Smooth muscle cell (in vitro differentiated cells): Measurements from ENCODE around the gene PACSIN2. TPM values are rescaled to one million over a fixed set of nuclear protein-coding genes. Genes with fewer than 3 reads are reported as not detected.
A peak's percentile ranks its signal among the peaks of the same experiment; 100 is the strongest.

Experiments
- DNase-seq: peaks from one replicate; lab custom pipeline; 2025; ENCODE audit not compliant: unreplicated experiment; lab: John Stamatoyannopoulos, UW
- H2AFZ ChIP-seq: fragments of 200-600 bp; sonication (generic); 2 replicates; pipeline ENCODE4 v1.6.0; 2016; ENCODE audit warnings: antibody characterized with exemption, low read depth, mild to moderate bottlenecking
- H3F3A ChIP-seq: fragments of 200-600 bp; sonication (generic); 2 replicates; pipeline ENCODE4 v1.6.0; 2017; ENCODE audit warnings: antibody characterized with exemption, low read depth
- H3K27ac ChIP-seq: fragments of 200-600 bp; sonication (generic); 2 replicates; pipeline ENCODE4 v1.5.1; 2016; ENCODE audit warnings: low read depth, mild to moderate bottlenecking
- H3K27me3 ChIP-seq: fragments of 200-600 bp; sonication (generic); 2 replicates; pipeline ENCODE4 v1.6.1; 2016; ENCODE audit warnings: low read depth, mild to moderate bottlenecking
- H3K36me3 ChIP-seq: fragments of 200-600 bp; sonication (generic); 2 replicates; pipeline ENCODE4 v1.5.1; 2016; ENCODE audit warnings: low read depth
- H3K4me1 ChIP-seq: fragments of 200-600 bp; sonication (generic); 2 replicates; pipeline ENCODE4 v1.5.1; 2016; ENCODE audit warnings: low read depth
- H3K4me2 ChIP-seq: fragments of 200-600 bp; sonication (generic); 2 replicates; pipeline ENCODE4 v1.6.0; 2016; ENCODE audit warnings: mild to moderate bottlenecking
- H3K4me3 ChIP-seq: fragments of 200-600 bp; sonication (generic); 2 replicates; pipeline ENCODE4 v1.5.1; 2016; ENCODE audit warnings: mild to moderate bottlenecking
- H3K79me2 ChIP-seq: fragments of 200-600 bp; sonication (generic); 2 replicates; pipeline ENCODE4 v1.6.0; 2016; ENCODE audit warnings: low read depth, mild to moderate bottlenecking
- H3K9ac ChIP-seq: fragments of 200-600 bp; sonication (generic); 2 replicates; pipeline ENCODE4 v1.6.0; 2016; ENCODE audit warnings: low read depth
- H3K9me3 ChIP-seq: fragments of 200-600 bp; sonication (generic); replicated peaks from 2 replicates; pipeline ENCODE4 v1.5.1; 2016; ENCODE audit warnings: low read depth
- H4K20me1 ChIP-seq: fragments of 200-600 bp; sonication (generic); 2 replicates; pipeline ENCODE4 v1.6.0; 2016; ENCODE audit warnings: low read depth
- WGBS: methylation state at CpG from one replicate; pipeline ENCODE4 v1.1.7; 2016; ENCODE audit warnings: low lambda C conversion rate; 5-methylcytosine and 5-hydroxymethylcytosine counted together
- polyA plus RNA-seq: library from polyadenylated mRNA; unstranded; fragments of >200 nt; fragmentation: Nextera tagmentation; extraction: Ambion mirVana; gene quantifications from 2 replicates; pipeline ENCODE4 v1.2.1, GENCODE V29; 2016
- total RNA-seq: library from RNA; depleted of rRNA; stranded (reverse); fragments of >200 nt; gene quantifications from 2 replicates; pipeline ENCODE4 v1.2.3, GENCODE V29; 2014
- TF ChIP-seq, protein P1 (sequence below): fragments of 200-600 bp; sonication (generic); IDR thresholded peaks from 2 replicates; pipeline ENCODE4 v1.5.1; 2017; ENCODE audit warnings: borderline replicate concordance, mild to moderate bottlenecking, antibody characterized with exemption; ENCODE audit not compliant: insufficient read depth, poor library complexity, severe bottlenecking

Gene PACSIN2
- total and polyA plus RNA-seq, 2 experiments from 2014 or later: 34.7 to 41.1 TPM

DNA sequence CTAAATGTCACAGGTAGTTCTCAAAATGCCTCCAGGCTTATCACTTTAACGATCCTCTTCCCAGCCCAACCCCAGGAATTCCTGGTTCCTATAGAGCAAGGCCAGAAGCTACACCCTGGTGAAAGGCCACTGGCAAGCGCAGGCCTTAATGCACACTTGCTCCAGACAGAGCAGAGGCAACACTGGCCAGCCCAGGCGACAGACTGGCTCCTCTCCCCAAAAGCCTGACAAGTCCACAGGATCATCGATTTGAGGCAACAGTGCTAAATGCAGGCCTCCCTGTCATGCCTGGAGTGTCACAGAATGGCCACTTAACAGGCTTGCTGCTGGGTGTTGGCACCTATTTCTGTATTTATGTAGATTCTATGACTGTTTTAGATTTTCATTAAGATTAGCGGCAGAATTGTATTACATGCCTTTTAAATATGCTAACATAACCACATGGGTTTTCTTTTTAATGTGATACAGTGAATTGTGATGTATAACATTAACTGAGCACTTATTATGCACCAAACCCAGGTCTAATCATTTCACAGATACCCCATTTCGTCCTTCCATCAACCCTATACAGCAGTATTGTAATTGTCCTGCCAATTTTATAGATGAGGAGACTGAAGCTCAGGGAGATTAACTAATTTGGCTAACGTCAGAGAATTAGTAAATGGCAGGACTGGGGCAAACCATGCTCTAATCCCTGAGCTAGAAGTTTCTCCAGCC is 38.6 kb downstream of the PACSIN2 start:
- Histone ChIP-seq H3K4me1 (peaks cover 13% of the 10 kb centered on the region), H2AFZ (no peak overlapping the region), H3K79me2 (peaks cover 69% of the 10 kb centered on the region), H3F3A (peaks cover 7% of the 10 kb centered on the region), H4K20me1 (peaks cover 78% of the 10 kb centered on the region), H3K9me3 (no peaks in the 10 kb centered on the region), H3K4me3 (no peak overlapping the region), H3K27me3 (no peaks in the 10 kb centered on the region), H3K27ac (peak overlapping the region; percentile 17), H3K36me3 (no peaks in the 10 kb centered on the region), H3K9ac (no peak overlapping the region), H3K4me2 (no peak overlapping the region)
- no peak for DNase-seq
- 59% methylated on average over 7 of the region's 7 CpGs for WGBS
- TF ChIP-seq, protein P1, sequence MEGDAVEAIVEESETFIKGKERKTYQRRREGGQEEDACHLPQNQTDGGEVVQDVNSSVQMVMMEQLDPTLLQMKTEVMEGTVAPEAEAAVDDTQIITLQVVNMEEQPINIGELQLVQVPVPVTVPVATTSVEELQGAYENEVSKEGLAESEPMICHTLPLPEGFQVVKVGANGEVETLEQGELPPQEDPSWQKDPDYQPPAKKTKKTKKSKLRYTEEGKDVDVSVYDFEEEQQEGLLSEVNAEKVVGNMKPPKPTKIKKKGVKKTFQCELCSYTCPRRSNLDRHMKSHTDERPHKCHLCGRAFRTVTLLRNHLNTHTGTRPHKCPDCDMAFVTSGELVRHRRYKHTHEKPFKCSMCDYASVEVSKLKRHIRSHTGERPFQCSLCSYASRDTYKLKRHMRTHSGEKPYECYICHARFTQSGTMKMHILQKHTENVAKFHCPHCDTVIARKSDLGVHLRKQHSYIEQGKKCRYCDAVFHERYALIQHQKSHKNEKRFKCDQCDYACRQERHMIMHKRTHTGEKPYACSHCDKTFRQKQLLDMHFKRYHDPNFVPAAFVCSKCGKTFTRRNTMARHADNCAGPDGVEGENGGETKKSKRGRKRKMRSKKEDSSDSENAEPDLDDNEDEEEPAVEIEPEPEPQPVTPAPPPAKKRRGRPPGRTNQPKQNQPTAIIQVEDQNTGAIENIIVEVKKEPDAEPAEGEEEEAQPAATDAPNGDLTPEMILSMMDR: no peak

DNA sequence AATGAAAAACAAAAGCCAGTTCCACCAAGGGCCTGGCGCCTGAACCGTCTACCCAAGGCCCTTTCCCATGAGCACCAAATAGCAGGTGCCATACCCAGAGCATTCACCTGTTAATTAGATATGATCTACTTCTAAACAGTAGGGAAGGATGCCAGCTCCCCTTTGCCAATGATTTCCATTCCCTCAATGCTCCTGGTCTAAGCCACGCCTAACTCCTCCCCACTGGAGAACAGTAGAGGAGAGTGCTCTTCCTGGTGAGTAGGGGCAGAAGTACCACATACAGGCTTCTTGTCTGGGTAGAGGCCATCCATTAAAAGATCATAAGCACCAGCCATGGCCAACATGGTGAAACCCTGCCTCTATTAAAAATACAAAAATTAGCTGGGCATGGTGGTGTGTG is 40.7 kb downstream of the PACSIN2 start:
- Histone ChIP-seq H3F3A (peaks cover 7% of the 10 kb centered on the region), H3K4me2 (no peak overlapping the region), H3K79me2 (peaks cover 79% of the 10 kb centered on the region), H3K36me3 (no peaks in the 10 kb centered on the region), H4K20me1 (peaks cover 82% of the 10 kb centered on the region), H3K4me3 (no peak overlapping the region), H3K9ac (no peak overlapping the region), H2AFZ (no peak overlapping the region), H3K27me3 (no peaks in the 10 kb centered on the region), H3K27ac (no peak overlapping the region), H3K4me1 (peaks cover 13% of the 10 kb centered on the region), H3K9me3 (no peaks in the 10 kb centered on the region)
- WGBS: 100% methylated on average over 3 of the region's 3 CpGs
- TF ChIP-seq, protein P1: no peak
- no peak for DNase-seq

DNA sequence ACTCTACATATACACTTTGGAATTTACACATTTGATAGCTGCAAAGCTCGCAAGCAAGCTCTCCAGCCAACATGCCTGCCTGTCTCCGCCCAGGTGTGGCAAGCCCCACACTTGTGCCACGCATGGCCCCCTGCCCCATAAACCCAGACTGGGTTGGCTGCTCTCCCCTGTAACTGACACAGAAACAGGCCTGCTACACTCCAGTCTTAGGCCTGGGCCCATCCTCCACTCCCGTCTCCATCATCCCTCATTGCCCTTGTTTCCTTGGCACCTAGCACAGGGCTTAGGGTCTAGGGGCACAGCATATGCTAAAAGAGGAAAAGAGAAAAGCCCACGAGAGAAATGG is 41.4 kb downstream of the PACSIN2 start:
- no peak overlapping the region for H3K4me2 ChIP-seq
- peaks cover under 1% of the 10 kb centered on the region for H3F3A ChIP-seq
- peaks cover 8% of the 10 kb centered on the region for H3K4me1 ChIP-seq
- TF ChIP-seq, protein P1: no peak
- peaks cover 82% of the 10 kb centered on the region for H4K20me1 ChIP-seq
- no peak for DNase-seq
- H3K36me3 ChIP-seq: no peaks in the 10 kb centered on the region
- H3K27ac ChIP-seq: peak overlapping the region; percentile 5
- no peak overlapping the region for H3K9ac ChIP-seq
- H3K9me3 ChIP-seq: no peaks in the 10 kb centered on the region
- H3K27me3 ChIP-seq: no peaks in the 10 kb centered on the region
- peaks cover 81% of the 10 kb centered on the region for H3K79me2 ChIP-seq
- no peak overlapping the region for H2AFZ ChIP-seq
- 90% methylated on average over 5 of the region's 5 CpGs for WGBS
- no peak overlapping the region for H3K4me3 ChIP-seq
